Activated naive CD4-positive, alpha-beta T cell treated with Interleukin-2 at 50 U/mL for 16 hours (primary cell): ENCODE results near the gene LRRC28.
"Not testable (repeated sequence)": the region's sequence is repeated elsewhere in the genome, so short reads cannot be mapped to it uniquely, and the experiment has no call there.

Experiments used
- DNase-seq: peaks from one replicate; pipeline ENCODE4 v3.0.0-alpha.2; 2020

The LRRC28 gene

GRCh38 chr15:99345242-99345641 is 94.0 kb downstream of the LRRC28 start:
- DNase-seq: no peak

- no peak for DNase-seq
These were observed 94.7 kb downstream of the LRRC28 start for GRCh38 chr15:99345832-99346462.

- no peak for DNase-seq
These were observed 96.3 kb downstream of the LRRC28 start for GRCh38 chr15:99347574-99347973.

- no peak for DNase-seq
These were observed 97.1 kb downstream of the LRRC28 start for GRCh38 chr15:99348412-99348811.

GRCh38 chr15:99350408-99350807 is 99.1 kb downstream of the LRRC28 start:
- no peak for DNase-seq

- no peak for DNase-seq
These were observed 108.5 kb downstream of the LRRC28 start for GRCh38 chr15:99359769-99360168.

GRCh38 chr15:99361545-99362185 is 110.4 kb downstream of the LRRC28 start:
- no peak for DNase-seq

GRCh38 chr15:99365242-99365641 is 114.0 kb downstream of the LRRC28 start:
- DNase-seq: no peak

GRCh38 chr15:99366013-99366412 is 114.7 kb downstream of the LRRC28 start:
- no peak for DNase-seq

GRCh38 chr15:99368743-99369142 is 117.5 kb downstream of the LRRC28 start:
- no peak for DNase-seq

- DNase-seq: no peak
These were observed 117.9 kb downstream of the LRRC28 start for GRCh38 chr15:99369196-99369595.

GRCh38 chr15:99371180-99372103 is 120.2 kb downstream of the LRRC28 start:
- no peak for DNase-seq

- no peak for DNase-seq
These were observed 133.9 kb downstream of the LRRC28 start for GRCh38 chr15:99385005-99385669.

- no peak for DNase-seq
These were observed 134.6 kb downstream of the LRRC28 start for GRCh38 chr15:99385865-99386264.

- no peak for DNase-seq
These were observed 135.1 kb downstream of the LRRC28 start for GRCh38 chr15:99386391-99386790.

- DNase-seq: no peak
These were observed 136.3 kb downstream of the LRRC28 start for GRCh38 chr15:99387421-99388168.

GRCh38 chr15:99390667-99391066 is 139.4 kb downstream of the LRRC28 start:
- no peak for DNase-seq

- DNase-seq: no peak
These were observed 142.4 kb downstream of the LRRC28 start for GRCh38 chr15:99393641-99394040.

- DNase-seq: no peak
These were observed 145.1 kb downstream of the LRRC28 start for GRCh38 chr15:99396375-99396774.

GRCh38 chr15:99399061-99399460 is 147.8 kb downstream of the LRRC28 start:
- DNase-seq: no peak

GRCh38 chr15:99399618-99400017 is 148.3 kb downstream of the LRRC28 start:
- no peak for DNase-seq

GRCh38 chr15:99401216-99401615 is 149.9 kb downstream of the LRRC28 start:
- DNase-seq: not testable (repeated sequence)
